ENCODE results near the gene ADAMTS6. TPM values are rescaled to one million over a fixed set of nuclear protein-coding genes. Genes with fewer than 3 reads are reported as not detected.

The ADAMTS6 gene
- total and polyA plus RNA-seq, 2 experiments from 2014 or later, result 0.78 to 2.0 TPM

- no peak overlapping the region for H3K4me3 Mint-ChIP-seq
- H3K79me2 ChIP-seq (replicated peaks; ENCODE audit: insufficient read depth), result no peaks in the 10 kb centered on the region
- no peak for TF ChIP-seq STAT1 (IDR thresholded peaks at IDR 0.05; ENCODE audit: unreplicated experiment)
- TF ChIP-seq ZNF462 (CRISPR knock-in tag; IDR thresholded peaks at IDR 0.05), result no peak
- TF ChIP-seq ZNF114 (CRISPR knock-in tag; IDR thresholded peaks at IDR 0.05), result no peak
- no peak for TF ChIP-seq ETS1 (IDR thresholded peaks at IDR 0.05)
- no peak for TF ChIP-seq CTCF (conservative IDR thresholded peaks at IDR 0.05; ENCODE audit: low read depth in 2 of 2)
- no peak for TF ChIP-seq ZNF331 (CRISPR knock-in tag; IDR thresholded peaks at IDR 0.05; ENCODE audit: low read depth)
- no peak for TF ChIP-seq POLR2AphosphoS5 (IDR thresholded peaks at IDR 0.05; ENCODE audit: low read depth)
- no peak for TF ChIP-seq REST (IDR thresholded peaks at IDR 0.05; ENCODE audit: unreplicated experiment)
- TF ChIP-seq NANOG (IDR thresholded peaks at IDR 0.05; ENCODE audit: borderline replicate concordance), result no peak
- no peak for TF ChIP-seq CREB1 (CRISPR knock-in tag; IDR thresholded peaks at IDR 0.05; ENCODE audit: low read depth)
- no peak for TF ChIP-seq JUNB (IDR thresholded peaks at IDR 0.05; ENCODE audit: unreplicated experiment)
- no peak for TF ChIP-seq EZH2phosphoT487 (IDR thresholded peaks at IDR 0.05; ENCODE audit: unreplicated experiment)
- TF ChIP-seq EZH2 (IDR thresholded peaks at IDR 0.05; ENCODE audit: low read depth, unreplicated experiment), result no peak
- no peaks in the 10 kb centered on the region for H3K4me1 ChIP-seq (ENCODE audit: insufficient read depth)
- no peaks in the 10 kb centered on the region for H3K27me3 ChIP-seq (ENCODE audit: insufficient read depth)
- H3K27ac ChIP-seq (ENCODE audit: low read depth), result no peak overlapping the region
- no peaks in the 10 kb centered on the region for H3K36me3 ChIP-seq (ENCODE audit: insufficient read depth)
- H3K4me2 ChIP-seq, result no peak overlapping the region
- no peaks in the 10 kb centered on the region for H4K20me1 ChIP-seq (replicated peaks; ENCODE audit: insufficient read depth)
- H3K9me3 Mint-ChIP-seq, result no peaks in the 10 kb centered on the region
- no peak overlapping the region for H3K27ac Mint-ChIP-seq
- no peak overlapping the region for H3K4me3 ChIP-seq
- no peaks in the 10 kb centered on the region for H3F3A ChIP-seq (replicated peaks; ENCODE audit: low read depth)
- no peaks in the 10 kb centered on the region for H3K4me1 Mint-ChIP-seq
- H3K36me3 Mint-ChIP-seq (ENCODE audit: low read depth), result no peaks in the 10 kb centered on the region
- H2AFZ ChIP-seq, result no peak overlapping the region
- ATAC-seq (no peak), DNase-seq (ENCODE audit: low spot score) (no peak)
- H3K27me3 Mint-ChIP-seq (ENCODE audit: insufficient read depth, low read depth, poor library complexity), result peaks cover 1% of the 10 kb centered on the region
- H3K9me2 ChIP-seq (ENCODE audit: insufficient read depth), result no peaks in the 10 kb centered on the region
These were observed 191.0 kb downstream of the ADAMTS6 start for GRCh38 chr5:65290677-65291076.

Data from GM23338 (cell line).